ENCODE data around the gene PARVA. TPM values are rescaled to one million over a fixed set of nuclear protein-coding genes. Genes with fewer than 3 reads are reported as not detected.
A peak's percentile ranks its signal among the peaks of the same experiment; 100 is the strongest.

The PARVA gene
- total and polyA plus RNA-seq, 12 donors: 20.1 to 84.8 (median 67.0) TPM

GRCh38 chr11:12390687-12391110 is 13.3 kb downstream of the PARVA start:
- intact Hi-C loops (cut with DNase I): no loop called here
- DNase-seq (no peak), ATAC-seq (peak in 1 of 8 donors; percentile 32)
- H3K27me3 ChIP-seq: no peaks in the 10 kb centered on the region
- H3K27ac ChIP-seq: peak overlapping the region in 1 of 10 donors; percentile 15
- H3K4me3 ChIP-seq: no peak overlapping the region
- peaks cover 0 to 7% (median 0%) of the 10 kb centered on the region in 11 donors for H3K9me3 ChIP-seq
- H3K36me3 ChIP-seq: peaks cover 0 to 6% (median 0%) of the 10 kb centered on the region in 9 donors
- H3K4me1 ChIP-seq: peaks cover 8 to 64% (median 49%) of the 10 kb centered on the region in 9 donors
- TF ChIP-seq, protein P1, sequence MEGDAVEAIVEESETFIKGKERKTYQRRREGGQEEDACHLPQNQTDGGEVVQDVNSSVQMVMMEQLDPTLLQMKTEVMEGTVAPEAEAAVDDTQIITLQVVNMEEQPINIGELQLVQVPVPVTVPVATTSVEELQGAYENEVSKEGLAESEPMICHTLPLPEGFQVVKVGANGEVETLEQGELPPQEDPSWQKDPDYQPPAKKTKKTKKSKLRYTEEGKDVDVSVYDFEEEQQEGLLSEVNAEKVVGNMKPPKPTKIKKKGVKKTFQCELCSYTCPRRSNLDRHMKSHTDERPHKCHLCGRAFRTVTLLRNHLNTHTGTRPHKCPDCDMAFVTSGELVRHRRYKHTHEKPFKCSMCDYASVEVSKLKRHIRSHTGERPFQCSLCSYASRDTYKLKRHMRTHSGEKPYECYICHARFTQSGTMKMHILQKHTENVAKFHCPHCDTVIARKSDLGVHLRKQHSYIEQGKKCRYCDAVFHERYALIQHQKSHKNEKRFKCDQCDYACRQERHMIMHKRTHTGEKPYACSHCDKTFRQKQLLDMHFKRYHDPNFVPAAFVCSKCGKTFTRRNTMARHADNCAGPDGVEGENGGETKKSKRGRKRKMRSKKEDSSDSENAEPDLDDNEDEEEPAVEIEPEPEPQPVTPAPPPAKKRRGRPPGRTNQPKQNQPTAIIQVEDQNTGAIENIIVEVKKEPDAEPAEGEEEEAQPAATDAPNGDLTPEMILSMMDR (IDR thresholded peaks at IDR 0.05): no peak

DNA sequence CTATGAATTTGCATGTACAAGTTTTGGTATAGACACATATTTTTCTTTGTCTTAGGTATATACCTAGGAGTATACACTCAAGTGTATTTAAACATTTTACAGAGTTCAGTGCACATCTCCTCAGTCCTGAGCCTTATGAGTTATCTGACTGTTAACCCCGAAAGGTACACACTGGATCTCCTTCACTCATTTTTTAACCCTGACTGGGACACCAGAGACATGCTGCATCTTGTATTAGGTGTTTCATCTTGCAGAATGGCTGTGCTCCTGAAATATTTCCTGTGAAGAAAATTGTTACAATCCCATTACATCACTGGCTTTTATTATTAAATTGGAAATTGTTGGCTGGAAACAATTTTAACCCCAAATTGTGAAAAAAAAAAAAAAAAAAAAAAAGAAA is 15.3 kb downstream of the PARVA start:
- DNase-seq (no peak), ATAC-seq (no peak)
- H3K4me1 ChIP-seq: peaks cover 6 to 56% (median 48%) of the 10 kb centered on the region in 9 donors
- H3K27me3 ChIP-seq: no peaks in the 10 kb centered on the region
- no peak overlapping the region for H3K4me3 ChIP-seq
- TF ChIP-seq, protein P1 (IDR thresholded peaks at IDR 0.05): no peak
- peaks cover 0 to 6% (median 0%) of the 10 kb centered on the region in 9 donors for H3K36me3 ChIP-seq
- H3K9me3 ChIP-seq: peaks cover 0 to 13% (median 0%) of the 10 kb centered on the region in 11 donors
- intact Hi-C loops (cut with DNase I): no loop called here
- no peak overlapping the region for H3K27ac ChIP-seq
- WGBS, 2 donors: 94 to 98% methylated on average over 1 of the region's 1 CpG

DNA sequence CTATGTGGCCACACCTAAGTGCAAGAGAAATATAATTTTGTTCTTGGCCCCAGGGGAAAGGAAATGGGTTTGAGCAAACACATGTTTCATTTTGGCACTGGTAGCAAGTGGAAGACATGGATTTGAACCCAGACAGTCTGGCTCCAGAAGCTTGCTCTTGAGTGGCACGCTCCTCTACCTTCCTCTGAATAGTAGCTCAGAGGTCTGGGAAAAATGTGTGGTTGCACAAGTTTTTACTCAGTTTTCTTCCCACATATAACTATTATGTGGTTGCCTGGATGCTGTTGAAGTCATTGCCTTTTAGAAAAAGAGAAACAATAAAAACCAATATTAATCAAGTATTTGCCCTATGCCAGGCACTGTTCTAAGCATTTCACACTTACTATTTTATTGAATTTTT is 16.3 kb downstream of the PARVA start:
- no peak for ATAC-seq
- intact Hi-C loops (cut with DNase I): no loop called here
- Histone ChIP-seq H3K4me3 (no peak overlapping the region), H3K4me1 (peaks cover 2 to 56% (median 47%) of the 10 kb centered on the region in 9 donors), H3K9me3 (peaks cover 0 to 13% (median 0%) of the 10 kb centered on the region in 11 donors), H3K36me3 (peaks cover 0 to 6% (median 0%) of the 10 kb centered on the region in 9 donors), H3K27ac (no peak overlapping the region), H3K27me3 (no peaks in the 10 kb centered on the region)
- TF ChIP-seq, protein P1 (IDR thresholded peaks at IDR 0.05): no peak
- no peak for DNase-seq
- 96 to 100% methylated on average over 1 of the region's 1 CpG for WGBS, 2 donors

DNA sequence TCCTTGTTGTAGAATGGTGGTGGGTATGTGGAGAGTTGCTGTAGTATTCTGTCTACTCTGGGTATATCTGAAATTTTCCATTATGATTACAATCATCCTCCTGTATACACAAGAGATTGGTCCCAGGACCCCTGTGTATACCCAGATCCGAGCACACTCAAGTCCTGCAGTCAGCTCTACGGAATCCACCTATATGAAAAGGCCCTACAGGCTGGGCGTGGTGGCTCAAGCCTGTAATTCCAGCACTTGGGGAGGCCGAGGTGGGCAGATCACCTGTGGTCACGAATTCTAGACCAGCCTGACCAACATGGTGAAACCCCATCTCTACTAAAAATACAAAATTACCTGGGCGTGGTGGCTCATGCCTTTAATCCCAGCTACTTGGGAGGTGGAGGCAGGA is 17.2 kb downstream of the PARVA start:
- Histone ChIP-seq H3K4me1 (peaks cover 0 to 56% (median 48%) of the 10 kb centered on the region in 9 donors), H3K36me3 (peaks cover 0 to 6% (median 0%) of the 10 kb centered on the region in 9 donors), H3K27ac (no peak overlapping the region), H3K9me3 (peaks cover 0 to 13% (median 0%) of the 10 kb centered on the region in 11 donors), H3K27me3 (no peaks in the 10 kb centered on the region), H3K4me3 (no peak overlapping the region)
- intact Hi-C loops (cut with DNase I): no loop called here
- TF ChIP-seq, protein P1 (IDR thresholded peaks at IDR 0.05): no peak
- DNase-seq (no peak), ATAC-seq (no peak)
- WGBS, 2 donors: 97% methylated on average over 6 of the region's 6 CpGs
